Glutamatergic neuron (in vitro differentiated cells): ENCODE data around the gene THBS2. TPM values are rescaled to one million over a fixed set of nuclear protein-coding genes. Genes with fewer than 3 reads are reported as not detected.
"Not testable (repeated sequence)": the region's sequence is repeated elsewhere in the genome, so short reads cannot be mapped to it uniquely, and the experiment has no call there.

Experiments
- DNase-seq: peaks from one replicate; pipeline ENCODE4 v3.0.0; 2022
- H3K27ac Mint-ChIP-seq: one replicate; pipeline ENCODE4 v1.8.0; 2020; ENCODE audit warnings: mild to moderate bottlenecking, mixed read lengths, inconsistent platforms; ENCODE audit not compliant: unreplicated experiment
- H3K27me3 Mint-ChIP-seq: one replicate; pipeline ENCODE4 v1.8.0; 2020; ENCODE audit warnings: mild to moderate bottlenecking, moderate library complexity, mixed read lengths, inconsistent platforms; ENCODE audit not compliant: unreplicated experiment
- H3K36me3 Mint-ChIP-seq: one replicate; pipeline ENCODE4 v1.8.0; 2020; ENCODE audit warnings: mild to moderate bottlenecking, mixed read lengths, inconsistent platforms; ENCODE audit not compliant: unreplicated experiment
- H3K4me1 Mint-ChIP-seq: one replicate; pipeline ENCODE4 v1.8.0; 2020; ENCODE audit warnings: mild to moderate bottlenecking, low read depth, mixed read lengths, inconsistent platforms; ENCODE audit not compliant: unreplicated experiment
- H3K4me3 Mint-ChIP-seq: one replicate; pipeline ENCODE4 v1.8.0; 2020; ENCODE audit warnings: mild to moderate bottlenecking, mixed read lengths, inconsistent platforms; ENCODE audit not compliant: unreplicated experiment
- H3K9me3 Mint-ChIP-seq: one replicate; pipeline ENCODE4 v1.8.0; 2020; ENCODE audit warnings: mild to moderate bottlenecking, moderate library complexity, mixed read lengths, inconsistent platforms; ENCODE audit not compliant: unreplicated experiment
- total RNA-seq: library from RNA; stranded (reverse); fragmentation: NEBNext Ultra II Directional; extraction: Animal tissue kit (Norgen Biotek cat#: 25700); gene quantifications from one replicate; pipeline ENCODE4 v1.2.1, GENCODE V29; 2021; ENCODE audit not compliant: unreplicated experiment
- TF ChIP-seq, protein P1 (sequence below): fragments of 200-600 bp; sonication (generic); IDR thresholded peaks from one replicate; pipeline ENCODE4 v1.5.0; 2021; ENCODE audit not compliant: partially characterized antibody, unreplicated experiment

Gene THBS2
- total RNA-seq, 1 donor from 2014 or later: 3.1 TPM

DNA sequence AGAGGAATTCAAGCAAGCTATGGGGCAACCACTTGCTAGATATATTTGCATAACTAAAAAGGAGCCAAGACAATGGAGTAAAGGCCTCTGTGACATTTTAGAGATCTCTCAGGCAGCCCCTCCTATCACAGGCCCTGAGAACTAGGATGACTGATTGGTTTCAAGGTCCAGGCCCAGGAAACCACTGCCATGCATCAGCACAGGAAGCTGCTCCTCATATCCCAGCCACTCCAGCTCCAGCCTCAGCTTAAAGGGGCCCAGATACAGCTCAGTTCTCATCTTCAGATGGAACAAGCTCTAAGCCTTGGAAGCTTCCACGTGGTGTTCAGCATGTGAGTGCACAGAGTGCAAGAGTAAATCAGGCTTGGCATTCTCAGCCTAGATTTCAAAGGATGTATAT lies 21.1 kb upstream of the THBS2 start:
- H3K4me1 Mint-ChIP-seq: no peaks in the 10 kb centered on the region

GRCh38 chr6:169273511-169273910 lies 19.9 kb upstream of the THBS2 start:
- no peak for DNase-seq
- TF ChIP-seq, protein P1, sequence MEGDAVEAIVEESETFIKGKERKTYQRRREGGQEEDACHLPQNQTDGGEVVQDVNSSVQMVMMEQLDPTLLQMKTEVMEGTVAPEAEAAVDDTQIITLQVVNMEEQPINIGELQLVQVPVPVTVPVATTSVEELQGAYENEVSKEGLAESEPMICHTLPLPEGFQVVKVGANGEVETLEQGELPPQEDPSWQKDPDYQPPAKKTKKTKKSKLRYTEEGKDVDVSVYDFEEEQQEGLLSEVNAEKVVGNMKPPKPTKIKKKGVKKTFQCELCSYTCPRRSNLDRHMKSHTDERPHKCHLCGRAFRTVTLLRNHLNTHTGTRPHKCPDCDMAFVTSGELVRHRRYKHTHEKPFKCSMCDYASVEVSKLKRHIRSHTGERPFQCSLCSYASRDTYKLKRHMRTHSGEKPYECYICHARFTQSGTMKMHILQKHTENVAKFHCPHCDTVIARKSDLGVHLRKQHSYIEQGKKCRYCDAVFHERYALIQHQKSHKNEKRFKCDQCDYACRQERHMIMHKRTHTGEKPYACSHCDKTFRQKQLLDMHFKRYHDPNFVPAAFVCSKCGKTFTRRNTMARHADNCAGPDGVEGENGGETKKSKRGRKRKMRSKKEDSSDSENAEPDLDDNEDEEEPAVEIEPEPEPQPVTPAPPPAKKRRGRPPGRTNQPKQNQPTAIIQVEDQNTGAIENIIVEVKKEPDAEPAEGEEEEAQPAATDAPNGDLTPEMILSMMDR: no peak
- no peaks in the 10 kb centered on the region for H3K27me3 Mint-ChIP-seq
- H3K9me3 Mint-ChIP-seq: peaks cover 4% of the 10 kb centered on the region
- no peaks in the 10 kb centered on the region for H3K4me1 Mint-ChIP-seq
- no peaks in the 10 kb centered on the region for H3K36me3 Mint-ChIP-seq
- no peak overlapping the region for H3K27ac Mint-ChIP-seq
- no peak overlapping the region for H3K4me3 Mint-ChIP-seq

More for the DNA sequence above, 21.1 kb upstream of the THBS2 start:
- Mint-ChIP-seq H3K27ac (no peak overlapping the region), H3K9me3 (peaks cover 4% of the 10 kb centered on the region), H3K27me3 (no peaks in the 10 kb centered on the region), H3K36me3 (no peaks in the 10 kb centered on the region), H3K4me3 (no peak overlapping the region)
- TF ChIP-seq, protein P1: no peak
- DNase-seq: no peak

GRCh38 chr6:169271877-169272216 lies 18.2 kb upstream of the THBS2 start:
- Mint-ChIP-seq H3K36me3 (peaks cover 5% of the 10 kb centered on the region), H3K9me3 (peaks cover 4% of the 10 kb centered on the region), H3K27me3 (peaks cover 3% of the 10 kb centered on the region), H3K4me1 (no peaks in the 10 kb centered on the region), H3K27ac (no peak overlapping the region), H3K4me3 (no peak overlapping the region)
- no peak for DNase-seq
- TF ChIP-seq, protein P1: no peak

DNA sequence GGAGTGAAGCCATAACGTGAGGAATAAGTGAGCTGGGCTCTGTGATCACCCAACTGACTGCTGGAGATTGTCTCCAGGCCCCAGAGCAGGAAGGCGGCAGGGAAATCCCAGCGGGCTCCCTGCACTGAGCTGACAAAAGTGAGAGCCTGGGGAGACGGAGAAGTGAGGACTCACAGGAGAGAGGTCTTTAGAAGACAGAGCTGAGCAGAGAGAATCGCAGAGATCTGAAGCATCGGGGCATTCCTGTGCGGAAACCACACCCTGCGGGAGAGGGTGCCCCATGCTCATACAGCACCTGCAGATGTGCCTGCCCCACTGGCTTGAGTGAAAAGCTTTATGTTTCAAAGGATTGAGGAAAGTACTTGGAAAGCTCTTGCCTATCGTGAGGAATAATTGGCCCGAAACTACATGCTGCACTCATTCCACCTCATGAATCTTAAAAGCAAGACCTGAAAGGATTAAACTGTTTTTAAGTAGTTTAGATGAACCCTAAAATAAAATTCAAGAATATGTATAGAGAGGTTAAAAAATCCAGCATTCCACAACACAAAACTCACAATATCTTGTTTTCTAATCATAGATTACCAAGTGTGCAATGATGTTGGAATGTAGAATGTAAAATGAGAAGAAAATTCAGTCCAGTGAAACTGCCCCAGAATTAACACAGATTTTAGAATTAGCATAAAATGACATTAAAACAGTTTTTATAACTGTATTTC lies 17.7 kb upstream of the THBS2 start:
- no peak overlapping the region for H3K4me3 Mint-ChIP-seq
- TF ChIP-seq, protein P1: no peak
- DNase-seq: no peak
- H3K4me1 Mint-ChIP-seq: no peaks in the 10 kb centered on the region
- peaks cover 5% of the 10 kb centered on the region for H3K36me3 Mint-ChIP-seq
- no peak overlapping the region for H3K27ac Mint-ChIP-seq
- H3K27me3 Mint-ChIP-seq: peaks cover 3% of the 10 kb centered on the region
- H3K9me3 Mint-ChIP-seq: peaks cover 4% of the 10 kb centered on the region

- not testable (repeated sequence) for H3K36me3 Mint-ChIP-seq, H3K9me3 Mint-ChIP-seq, DNase-seq, H3K27ac Mint-ChIP-seq, H3K27me3 Mint-ChIP-seq, H3K4me3 Mint-ChIP-seq, H3K4me1 Mint-ChIP-seq
Observed at GRCh38 chr6:169270077-169270380, 16.4 kb upstream of the THBS2 start.
